HG03460 (cell line): Measurements from ENCODE around the gene STX1B.
"Not testable (repeated sequence)": the region's sequence is repeated elsewhere in the genome, so short reads cannot be mapped to it uniquely, and the experiment has no call there.

ENCODE experiments used
- ATAC-seq: cut with Tn5 transposase; IDR thresholded peaks from one replicate; pipeline ENCODE4 v1.9.1; 2021; ENCODE audit not compliant: unreplicated experiment

Gene STX1B

DNA sequence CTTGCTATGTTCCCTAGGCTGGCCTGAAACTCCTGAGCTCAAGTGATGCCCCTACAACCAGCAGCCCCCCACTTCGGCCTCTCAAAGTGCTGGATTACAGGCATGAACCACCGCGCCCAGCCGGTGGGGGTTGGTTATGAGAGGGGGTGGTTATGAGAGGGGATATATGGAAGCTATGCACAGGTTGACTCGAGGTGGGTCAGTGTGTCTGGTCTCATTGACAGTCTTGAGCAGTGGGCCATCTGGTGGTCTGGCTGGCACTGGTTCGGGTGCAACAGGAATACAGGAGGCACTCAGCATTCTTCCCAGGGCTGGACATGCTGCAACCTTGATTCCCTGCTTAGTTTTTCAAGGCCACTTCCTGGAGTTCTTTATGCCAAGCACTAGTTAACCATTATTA is 5.6 kb upstream of the STX1B start:
- ATAC-seq: no peak

DNA sequence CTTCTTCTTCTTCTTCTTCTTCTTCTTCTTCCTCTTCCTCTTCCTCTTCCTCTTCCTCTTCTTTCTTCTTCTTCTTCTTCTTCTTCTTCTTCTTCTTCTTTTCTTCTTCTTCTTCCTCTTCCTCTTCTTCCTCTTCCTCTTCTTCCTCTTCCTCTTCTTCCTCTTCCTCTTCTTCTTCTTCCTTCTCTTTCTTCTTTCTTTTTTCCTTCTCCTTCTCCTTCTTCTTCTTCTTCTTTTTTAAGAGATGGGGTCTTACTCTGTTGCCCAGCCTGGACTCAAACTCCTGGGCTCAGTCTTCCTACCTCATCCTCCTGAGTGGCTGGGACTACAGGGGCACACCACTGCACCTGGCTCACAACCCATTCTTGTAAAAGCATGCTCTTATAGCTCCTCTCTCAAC is 2.9 kb upstream of the STX1B start:
- not testable (repeated sequence) for ATAC-seq

DNA sequence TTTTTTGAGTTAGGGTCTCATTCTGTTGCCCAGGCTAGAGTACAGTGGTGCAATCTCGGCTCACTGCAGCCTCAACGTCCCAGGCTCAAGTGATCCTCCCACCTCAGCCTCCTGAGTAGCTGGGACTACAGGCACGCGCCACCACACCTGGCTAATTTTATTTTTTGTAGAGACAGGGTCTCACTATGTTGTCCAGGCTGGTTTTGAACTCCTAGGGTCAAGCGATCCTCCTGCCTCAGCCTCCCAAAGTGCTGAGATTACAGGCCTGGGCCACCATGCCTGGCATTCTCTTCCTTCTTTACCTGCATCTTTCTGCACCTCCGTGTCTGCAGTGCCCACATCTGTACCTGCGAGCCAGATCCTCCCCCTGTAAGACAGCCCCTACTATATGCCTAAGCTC is 1.4 kb upstream of the STX1B start:
- ATAC-seq: not testable (repeated sequence)

DNA sequence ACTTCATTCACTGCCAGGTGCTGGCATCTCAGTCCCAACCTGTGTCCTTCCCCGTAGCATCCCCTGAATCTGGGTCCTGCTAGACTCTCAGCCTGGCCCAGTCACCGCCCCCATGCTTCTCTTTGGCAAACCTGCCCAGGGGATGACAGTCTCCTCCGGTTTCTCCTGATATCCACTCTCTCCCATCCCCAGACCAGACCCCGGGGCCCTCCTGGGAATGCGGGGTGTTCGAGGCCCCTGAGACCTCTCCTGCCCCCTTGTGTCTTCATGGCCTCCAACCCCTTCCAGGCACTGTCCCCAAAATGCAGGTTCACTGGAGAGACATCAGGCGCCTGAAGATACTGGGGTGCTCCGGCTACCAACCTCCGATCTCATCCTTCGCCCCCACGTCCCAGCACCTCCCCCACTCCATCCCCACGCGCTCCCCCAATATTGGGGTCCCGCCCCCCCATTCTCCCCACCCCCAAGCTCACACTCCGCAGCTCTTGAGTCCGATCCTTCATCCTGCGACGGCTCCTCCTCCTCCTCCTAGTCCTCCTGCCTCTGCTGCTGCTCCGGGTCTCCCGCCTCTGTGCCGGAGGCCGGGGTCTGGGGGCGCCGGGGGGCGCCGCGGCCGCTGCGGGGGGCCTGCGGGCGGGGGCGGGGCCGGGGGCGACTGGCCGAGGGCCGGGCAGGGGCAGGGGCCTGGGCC is 399 bp downstream of the STX1B start:
- no peak for ATAC-seq

DNA sequence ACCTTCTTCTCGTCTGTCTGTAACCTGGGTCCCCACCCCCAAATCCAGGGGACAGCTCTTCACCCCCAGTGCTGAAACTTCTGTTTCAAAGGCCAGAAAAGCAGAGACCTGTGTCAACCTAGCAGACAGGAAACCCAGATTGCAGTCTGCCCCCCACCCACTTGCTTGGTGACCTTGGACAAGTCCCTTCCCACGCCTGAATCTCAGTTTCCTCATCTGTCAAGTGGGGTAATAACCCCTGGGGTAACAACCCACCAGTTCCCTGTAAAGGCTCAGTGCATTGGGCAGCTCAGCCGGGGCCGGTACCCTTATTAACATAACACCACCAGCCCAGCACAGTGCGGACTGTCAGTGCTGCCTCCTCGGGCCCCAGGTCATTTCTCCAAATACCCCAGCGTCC is 1.3 kb downstream of the STX1B start:
- ATAC-seq: no peak

DNA sequence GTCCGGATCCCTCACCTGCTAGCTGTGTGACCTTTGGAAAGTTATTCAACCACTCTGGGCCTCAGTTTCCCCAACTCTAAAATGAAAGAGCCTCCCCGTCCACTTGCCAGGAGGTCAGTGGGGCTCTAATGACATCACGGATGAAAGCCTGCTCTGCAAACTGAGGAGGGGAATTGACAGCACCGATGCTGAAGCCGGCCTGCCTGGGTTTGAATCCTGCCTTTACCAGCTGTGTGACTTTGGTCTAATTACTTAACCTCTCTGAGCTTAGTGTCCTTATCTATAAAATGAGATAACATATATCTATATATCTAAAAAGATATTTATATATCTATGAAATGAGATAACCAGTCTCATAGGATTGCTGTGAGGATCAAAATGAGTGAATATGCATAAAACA is 1.9 kb downstream of the STX1B start:
- ATAC-seq: no peak

DNA sequence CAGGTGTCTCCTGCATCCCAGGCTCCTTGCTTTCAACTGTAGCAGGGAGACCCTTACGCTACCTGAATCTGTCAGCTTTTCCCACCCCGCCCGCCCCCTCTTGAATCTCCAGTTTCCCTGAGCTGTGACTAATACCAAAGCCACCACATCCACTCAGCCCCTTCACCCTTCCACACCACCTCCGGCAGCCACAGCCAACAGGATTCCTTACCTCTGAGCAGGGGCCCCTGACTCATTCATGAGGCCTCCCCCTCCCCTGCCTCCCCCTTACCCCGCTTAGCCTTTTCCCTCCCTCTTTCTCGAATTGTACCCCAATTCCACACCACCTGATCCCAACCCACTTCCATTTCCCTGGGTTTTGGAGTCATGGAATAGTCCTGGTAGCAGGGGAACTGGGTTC is 2.3 kb downstream of the STX1B start:
- ATAC-seq: no peak

DNA sequence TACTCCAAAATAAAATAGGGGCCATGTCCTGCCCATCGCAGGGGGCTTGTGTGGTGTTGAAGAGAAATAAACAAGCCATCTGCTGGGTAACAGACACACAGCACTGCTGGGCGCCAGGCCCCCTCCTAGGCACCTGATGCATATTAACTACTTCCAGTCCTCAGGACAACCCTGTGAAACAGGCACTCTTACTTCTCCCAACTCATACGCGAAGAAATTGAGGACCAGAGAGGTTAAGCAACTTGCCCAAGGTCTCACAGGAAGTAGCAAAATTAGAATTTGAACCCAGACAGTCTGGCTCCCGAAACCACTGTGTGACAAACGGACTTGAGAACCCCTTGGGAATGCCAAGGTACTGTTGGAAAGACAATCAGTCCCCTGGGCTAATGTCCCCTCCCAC is 2.8 kb downstream of the STX1B start:
- no peak for ATAC-seq

DNA sequence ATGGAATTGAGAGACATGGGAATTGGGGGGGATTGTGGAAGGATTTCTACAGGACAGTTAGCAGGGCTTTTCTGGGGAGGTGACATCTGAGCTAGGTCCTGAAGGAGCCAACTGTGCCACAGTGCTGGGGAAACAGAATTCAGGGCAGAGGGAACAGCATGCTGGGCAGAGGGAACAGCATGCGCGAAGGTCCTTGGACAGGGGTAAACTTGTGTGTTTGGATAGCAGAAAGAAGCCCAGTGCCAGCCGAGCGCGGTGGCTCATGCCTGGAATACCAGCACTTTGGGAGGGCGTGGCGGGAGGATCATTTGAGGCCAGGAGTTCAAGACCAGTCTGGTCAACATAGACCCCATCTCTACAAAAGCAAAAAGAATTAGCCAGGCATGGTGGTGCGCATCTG is 3.8 kb downstream of the STX1B start:
- ATAC-seq: no peak

DNA sequence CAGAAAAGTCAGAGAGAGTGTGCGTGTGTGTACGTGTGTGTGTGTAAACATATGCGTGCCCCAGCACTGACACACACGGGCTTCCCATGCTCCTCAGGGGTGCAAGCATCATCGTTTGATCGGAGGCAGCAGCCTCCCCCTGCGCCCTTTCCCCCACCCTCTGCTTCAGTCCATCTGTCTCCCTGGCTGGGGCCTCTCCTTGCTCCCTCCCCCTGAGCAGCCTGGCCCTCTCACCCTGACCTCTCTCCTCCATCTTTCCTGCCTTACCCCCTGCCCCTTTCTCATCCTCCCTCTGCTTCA is 4.4 kb downstream of the STX1B start:
- ATAC-seq: no peak

DNA sequence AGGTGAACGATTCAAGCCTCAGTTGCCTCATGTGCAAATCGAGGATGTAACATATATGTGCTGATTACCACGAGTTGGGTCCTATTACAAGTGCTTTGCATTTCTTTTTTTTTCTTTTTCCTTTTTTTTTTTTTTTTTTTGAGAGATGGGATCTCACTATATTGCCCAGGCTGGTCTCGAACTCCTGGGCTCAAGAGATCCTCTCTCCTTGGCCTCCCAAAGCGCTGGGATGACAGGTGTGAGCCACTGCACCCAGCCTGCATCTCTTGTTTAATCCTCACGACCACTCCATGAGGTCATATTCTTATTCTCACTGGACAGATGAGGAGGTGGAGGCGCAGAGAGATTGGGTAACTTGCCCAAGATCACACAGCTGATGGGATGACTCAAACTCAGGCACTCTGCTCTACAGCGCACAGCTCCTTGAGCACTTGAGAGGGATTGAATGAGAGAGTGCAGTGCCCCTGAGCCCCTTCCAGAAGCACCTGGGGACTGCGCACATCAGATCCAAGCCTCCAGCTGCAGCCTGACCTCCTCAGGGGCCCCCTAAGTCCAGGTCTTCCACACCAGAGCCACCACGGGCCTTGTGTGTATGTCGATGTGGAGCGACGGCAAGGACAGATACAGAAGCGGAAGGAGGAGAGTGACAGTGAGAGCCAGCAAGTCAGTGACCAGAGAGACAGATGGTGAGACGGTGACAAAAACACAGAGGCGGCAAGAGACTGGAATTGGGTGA is 4.9 kb downstream of the STX1B start:
- ATAC-seq: no peak

DNA sequence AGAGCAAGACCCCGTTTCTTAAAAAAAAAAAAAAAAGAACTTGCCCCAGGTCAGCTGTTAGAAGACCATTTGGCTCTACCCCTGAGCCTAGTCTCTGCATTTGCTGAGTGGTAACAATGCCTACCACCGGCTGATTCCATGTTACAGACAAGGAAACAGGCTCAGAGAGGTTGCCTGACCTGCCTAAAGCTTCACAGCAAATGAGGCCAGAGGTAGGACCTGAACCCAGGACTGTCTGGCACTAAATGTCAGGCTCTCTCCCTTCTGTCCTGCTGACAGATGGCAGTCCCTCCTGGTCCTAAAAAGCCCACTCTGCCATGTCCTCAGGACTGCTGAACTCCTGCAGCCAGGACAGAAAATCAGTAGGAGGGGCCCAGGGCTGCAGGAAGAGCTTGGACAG is 5.8 kb downstream of the STX1B start:
- no peak for ATAC-seq

DNA sequence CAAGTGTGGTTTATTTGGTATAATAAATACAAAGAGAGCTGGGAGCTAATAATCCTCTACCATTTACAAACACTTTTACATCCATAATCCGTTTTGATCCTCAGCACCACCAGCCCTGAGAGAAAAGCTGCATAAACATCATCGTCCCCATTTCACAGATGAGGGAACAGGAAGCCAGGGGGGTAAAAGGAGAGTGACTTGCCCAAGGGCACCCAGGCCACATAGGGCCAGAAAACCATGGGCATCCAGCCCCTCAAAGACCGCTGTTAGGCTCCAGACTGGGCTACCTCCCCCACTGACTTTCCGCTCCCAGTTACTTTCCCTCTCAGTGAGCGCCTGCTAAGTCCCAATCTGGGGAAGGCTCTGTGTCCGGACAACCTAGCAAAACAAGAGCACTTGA is 6.7 kb downstream of the STX1B start:
- no peak for ATAC-seq

DNA sequence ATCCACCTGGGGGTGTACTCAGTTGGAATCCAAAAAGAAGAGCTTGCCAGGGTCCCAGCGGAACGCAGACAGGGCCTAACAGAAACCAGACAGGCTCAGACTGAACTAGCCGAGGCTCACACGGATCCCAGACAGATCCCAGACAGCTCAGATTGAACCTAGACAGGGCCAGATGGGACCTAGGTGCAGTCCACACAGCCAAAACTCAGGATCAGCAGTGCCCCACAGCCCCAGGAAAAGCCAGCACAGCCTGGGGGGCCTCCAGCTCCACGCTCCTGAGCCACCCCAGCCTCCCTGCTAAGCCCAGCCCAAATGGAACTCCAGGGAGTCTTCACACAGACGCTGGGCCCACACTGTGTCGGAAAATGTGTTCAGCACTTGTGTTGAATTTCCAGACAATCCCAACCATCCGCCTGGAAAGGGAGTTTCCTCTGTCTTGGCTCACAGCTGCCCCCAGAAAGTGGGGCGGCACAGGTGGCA is 7.5 kb downstream of the STX1B start:
- ATAC-seq: no peak

DNA sequence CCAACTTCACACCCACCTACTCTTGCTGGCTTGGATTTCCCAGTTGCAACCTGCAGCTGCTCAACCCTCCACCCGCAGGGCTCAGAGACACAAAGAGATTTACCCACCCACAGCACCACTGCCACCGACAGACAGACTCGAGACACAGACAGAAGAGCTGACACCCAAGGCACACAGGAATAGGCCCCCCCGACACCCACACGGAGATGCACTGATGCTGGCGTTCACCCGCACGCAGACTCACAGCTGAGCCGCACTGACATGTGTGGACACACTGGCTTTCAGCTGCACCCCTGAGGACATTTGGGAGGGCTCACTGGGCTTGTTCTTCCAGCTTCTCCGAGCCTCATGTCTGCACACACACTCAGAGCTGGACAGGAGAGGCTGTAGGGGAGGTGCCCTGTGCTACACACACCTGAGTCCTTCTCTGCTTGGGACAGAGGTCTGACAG is 8.2 kb downstream of the STX1B start:
- ATAC-seq: no peak

DNA sequence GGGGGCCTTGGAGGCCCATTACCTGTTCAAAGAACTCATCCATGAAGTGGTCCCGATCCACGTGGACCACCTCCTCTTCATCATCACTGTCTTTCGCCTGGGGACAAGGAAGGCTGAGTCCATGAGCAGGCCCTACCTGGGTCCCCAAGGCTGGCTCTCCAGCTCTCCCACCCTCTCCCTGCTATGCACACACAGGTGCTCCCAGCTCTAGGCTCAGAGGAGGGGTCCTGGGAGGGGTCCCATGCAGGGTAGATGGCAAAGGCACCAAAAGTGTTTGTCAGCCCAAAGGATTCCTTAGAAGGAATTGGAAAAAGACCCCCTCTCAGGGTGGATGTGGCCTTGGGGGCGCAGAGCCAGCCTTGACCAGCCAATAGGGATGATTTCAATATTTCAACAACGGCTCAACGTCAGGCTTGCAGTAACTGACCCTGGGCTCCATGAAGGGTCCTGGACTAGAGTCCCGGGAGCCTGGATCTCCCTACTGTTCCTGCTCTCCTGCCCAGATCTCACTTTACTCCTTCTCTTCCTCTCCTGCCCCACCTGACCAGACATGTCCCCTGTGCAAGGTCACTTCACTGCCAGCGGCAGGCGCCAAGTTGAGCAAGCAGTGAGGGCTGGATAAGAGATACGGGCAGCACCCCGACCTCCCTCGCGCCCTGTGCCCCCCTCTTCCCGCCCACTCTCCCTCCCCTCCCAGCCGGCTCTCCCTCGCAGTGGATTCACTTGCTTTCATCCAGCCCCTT is 8.8 kb downstream of the STX1B start:
- no peak for ATAC-seq

DNA sequence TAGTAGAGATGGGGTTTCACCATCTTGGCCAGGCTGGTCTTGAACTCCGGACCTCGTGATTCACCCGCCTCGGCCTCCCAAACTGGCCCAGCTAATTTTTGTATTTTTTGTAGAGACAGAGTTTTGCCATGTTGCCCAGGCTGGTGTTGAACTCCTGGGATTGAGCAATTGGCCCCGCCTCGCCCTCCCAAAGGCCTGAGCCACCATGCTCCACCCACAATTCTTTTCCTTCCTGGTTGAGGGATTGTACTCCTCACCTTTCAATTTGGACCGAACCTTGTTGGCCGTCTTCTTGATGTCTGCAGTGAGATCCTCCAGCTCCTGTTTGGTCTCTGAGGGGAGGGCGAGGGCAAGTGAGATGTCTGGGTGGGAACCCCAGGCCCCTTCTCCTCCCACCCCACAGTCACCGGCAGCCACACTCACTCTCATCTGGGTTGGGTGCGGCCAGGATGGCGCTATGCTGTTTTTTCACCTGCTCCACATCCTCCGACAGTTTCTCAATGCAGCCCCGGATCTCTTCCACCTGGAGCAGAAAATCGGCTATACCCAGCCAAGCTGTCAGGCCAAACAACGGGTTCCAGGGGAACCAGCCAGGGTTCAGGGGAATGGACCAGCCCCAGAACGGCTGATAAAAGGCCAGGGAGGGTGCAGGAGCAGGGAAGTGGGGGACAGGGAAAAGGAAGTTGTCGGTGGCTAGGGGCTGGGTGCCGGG is 9.6 kb downstream of the STX1B start:
- ATAC-seq: no peak

DNA sequence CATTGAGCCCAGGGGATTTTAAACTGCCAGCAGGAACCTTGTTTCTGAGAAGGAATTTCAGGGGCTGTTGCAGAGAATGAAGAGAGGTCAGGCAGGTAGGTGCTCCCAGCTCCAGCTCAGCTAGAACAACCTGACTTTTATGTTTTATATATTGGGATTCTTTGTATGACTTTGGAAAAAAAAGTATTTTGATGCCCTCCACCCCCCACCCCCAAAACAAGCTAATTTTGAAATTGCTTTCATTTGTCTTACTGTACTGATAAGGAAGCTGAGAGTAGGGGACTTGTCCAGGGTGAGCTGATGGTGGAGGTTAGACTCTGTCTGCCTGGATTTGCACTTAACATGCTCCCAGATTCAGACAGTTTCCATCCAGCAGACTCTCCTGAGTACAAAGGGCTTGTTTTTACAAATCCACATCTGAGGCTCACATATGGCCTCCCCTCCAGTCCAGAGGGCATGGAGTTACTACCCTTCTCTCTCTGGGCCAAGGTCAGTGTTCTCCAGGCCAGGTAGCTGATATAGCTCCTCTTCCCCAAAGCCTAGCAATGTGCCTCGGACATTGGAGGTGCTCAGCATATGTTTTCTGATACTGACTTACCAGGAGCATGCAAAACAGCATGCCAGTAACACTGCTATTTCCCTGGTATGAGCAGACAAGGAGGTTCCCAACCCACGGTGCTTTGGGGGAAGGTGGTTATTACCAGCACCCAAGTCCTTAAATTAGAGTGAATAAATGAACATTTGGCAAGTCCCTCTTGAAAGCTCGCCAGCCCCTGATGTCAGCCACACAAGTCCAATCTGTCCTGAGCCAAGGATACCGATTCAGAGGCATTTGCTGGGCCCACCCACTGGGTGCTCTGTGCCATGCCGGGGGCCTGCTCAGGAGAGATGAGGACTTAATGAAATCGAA is 11.3 kb downstream of the STX1B start:
- no peak for ATAC-seq

DNA sequence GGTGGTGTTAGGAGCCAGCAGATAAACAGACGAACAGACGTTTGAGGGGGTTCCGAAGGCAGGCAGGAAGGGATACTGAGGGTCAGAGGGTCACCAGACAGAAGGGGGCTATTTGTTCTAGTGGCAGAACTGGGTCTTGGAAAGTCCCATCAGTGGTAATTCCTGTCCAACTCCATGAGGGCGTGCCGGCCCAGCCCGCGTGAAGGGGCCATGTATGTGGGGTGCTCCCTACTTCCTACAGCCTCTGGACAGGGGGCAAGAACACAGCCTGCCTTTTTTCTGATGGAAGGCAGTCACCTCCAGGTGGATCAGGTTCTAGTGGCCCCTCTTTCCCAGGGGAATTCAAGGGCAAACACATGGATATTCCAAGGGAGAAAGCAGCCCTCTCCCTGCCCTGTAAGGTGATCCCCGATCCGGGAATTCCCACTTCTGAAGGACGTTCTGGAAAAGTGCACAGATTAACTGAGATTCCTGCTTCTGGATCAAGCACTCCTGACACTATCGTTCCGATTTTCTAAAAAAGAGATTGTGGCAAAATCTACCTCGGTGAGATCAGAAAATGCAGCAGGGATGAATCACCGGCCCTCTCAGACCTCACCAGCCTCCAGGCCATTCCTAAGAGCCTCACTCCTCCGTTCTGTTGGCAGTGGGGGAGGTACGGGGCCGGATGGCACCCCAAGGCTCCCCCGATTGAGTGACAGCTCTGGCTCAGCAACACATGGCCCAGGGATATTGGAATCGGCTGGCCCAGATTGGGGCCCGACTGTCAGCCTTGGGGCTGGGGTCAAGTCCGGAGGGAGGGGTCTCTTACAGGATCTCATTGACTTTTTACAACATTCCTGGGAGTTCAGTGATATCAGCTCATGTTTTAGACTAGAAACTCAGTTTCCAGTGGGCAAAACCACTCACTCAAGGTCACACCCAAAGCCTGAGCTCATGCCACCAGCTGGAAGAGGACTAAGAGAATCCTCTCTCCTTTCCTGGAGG is 12.4 kb downstream of the STX1B start:
- ATAC-seq: no peak
